ENCODE measurements around the gene VTI1A. TPM values are rescaled to one million over a fixed set of nuclear protein-coding genes. Genes with fewer than 3 reads are reported as not detected.
"Not testable (repeated sequence)": the region's sequence is repeated elsewhere in the genome, so short reads cannot be mapped to it uniquely, and the experiment has no call there.

VTI1A gene
- total RNA-seq, 6 experiments from 2014 or later: 23.6 to 27.9 (median 24.9) TPM

- TF ChIP-seq CTCF (IDR thresholded peaks at IDR 0.05): no peak
- no peaks in the 10 kb centered on the region for H3K36me3 Mint-ChIP-seq (ENCODE audit: low read depth)
- no peak overlapping the region for H3K27ac Mint-ChIP-seq
- no peak overlapping the region for H3K4me3 Mint-ChIP-seq
- DNase-seq: no peak
- H3K9me3 Mint-ChIP-seq: no peaks in the 10 kb centered on the region
- H3K4me1 Mint-ChIP-seq (ENCODE audit: low read depth): peaks cover 63% of the 10 kb centered on the region
- H3K27me3 Mint-ChIP-seq (ENCODE audit: insufficient read depth): no peaks in the 10 kb centered on the region
Measured at GRCh38 chr10:112585960-112586359, 138.9 kb downstream of the VTI1A start.

GRCh38 chr10:112587729-112588128, 140.7 kb downstream of the VTI1A start:
- H3K27ac Mint-ChIP-seq: peak overlapping the region; percentile 58
- peak; percentile 1 for DNase-seq
- peak overlapping the region; percentile 30; the same call in 1 of the 2 replicates for H3K4me3 Mint-ChIP-seq
- no peaks in the 10 kb centered on the region for H3K9me3 Mint-ChIP-seq
- H3K36me3 Mint-ChIP-seq (ENCODE audit: low read depth): no peaks in the 10 kb centered on the region
- no peaks in the 10 kb centered on the region for H3K27me3 Mint-ChIP-seq (ENCODE audit: insufficient read depth)
- no peak for TF ChIP-seq CTCF (IDR thresholded peaks at IDR 0.05)
- peaks cover 63% of the 10 kb centered on the region for H3K4me1 Mint-ChIP-seq (ENCODE audit: low read depth)

- peak overlapping the region; percentile 58; the same call in 1 of the 2 replicates for H3K27ac Mint-ChIP-seq
- H3K4me3 Mint-ChIP-seq: no peak overlapping the region
- H3K36me3 Mint-ChIP-seq (ENCODE audit: low read depth): no peaks in the 10 kb centered on the region
- no peak for DNase-seq
- H3K9me3 Mint-ChIP-seq: no peaks in the 10 kb centered on the region
- H3K27me3 Mint-ChIP-seq (ENCODE audit: insufficient read depth): no peaks in the 10 kb centered on the region
- H3K4me1 Mint-ChIP-seq (ENCODE audit: low read depth): peaks cover 61% of the 10 kb centered on the region
- TF ChIP-seq CTCF (IDR thresholded peaks at IDR 0.05): no peak
Measured at GRCh38 chr10:112588225-112588990, 141.4 kb downstream of the VTI1A start.

- Mint-ChIP-seq H3K36me3 (ENCODE audit: low read depth) (no peaks in the 10 kb centered on the region), H3K4me1 (ENCODE audit: low read depth) (peaks cover 54% of the 10 kb centered on the region)
Measured at GRCh38 chr10:112589081-112589480, 142.1 kb downstream of the VTI1A start.

GRCh38 chr10:112590786-112591185, 143.8 kb downstream of the VTI1A start:
- H3K9me3 Mint-ChIP-seq; H3K36me3 Mint-ChIP-seq (ENCODE audit: low read depth); DNase-seq; H3K4me3 Mint-ChIP-seq; H3K27ac Mint-ChIP-seq; H3K27me3 Mint-ChIP-seq (ENCODE audit: insufficient read depth): not testable (repeated sequence)
- H3K4me1 Mint-ChIP-seq (ENCODE audit: low read depth): peaks cover 37% of the 10 kb centered on the region

More at GRCh38 chr10:112589081-112589480, 142.1 kb downstream of the VTI1A start:
- no peak for TF ChIP-seq CTCF (IDR thresholded peaks at IDR 0.05)
- Mint-ChIP-seq H3K27ac (no peak overlapping the region), H3K27me3 (ENCODE audit: insufficient read depth) (no peaks in the 10 kb centered on the region), H3K4me3 (no peak overlapping the region), H3K9me3 (no peaks in the 10 kb centered on the region)
- no peak for DNase-seq

GRCh38 chr10:112593023-112593422, 146.0 kb downstream of the VTI1A start:
- Mint-ChIP-seq H3K4me3 (no peak overlapping the region), H3K9me3 (no peaks in the 10 kb centered on the region), H3K36me3 (ENCODE audit: low read depth) (peaks cover 1% of the 10 kb centered on the region; the same call in 1 of the 2 replicates), H3K27me3 (ENCODE audit: insufficient read depth) (no peaks in the 10 kb centered on the region), H3K4me1 (ENCODE audit: low read depth) (peaks cover 15% of the 10 kb centered on the region), H3K27ac (no peak overlapping the region)
- no peak for DNase-seq
- TF ChIP-seq CTCF (IDR thresholded peaks at IDR 0.05): no peak
